GM12878 (cell line): ENCODE data around the gene TRIB2. TPM values are rescaled to one million over a fixed set of nuclear protein-coding genes. Genes with fewer than 3 reads are reported as not detected.

Experiments used
- ATAC-seq: fragments of 200-7000 bp; cut with Tn5 transposase; 3 replicates; pipeline ENCODE4 v1.9.1; 2020; ENCODE audit warnings: mild to moderate bottlenecking, moderate library complexity
- BruUV-seq: library from RNA; stranded (reverse); fragments of 400-500 nt; replicated peaks from 2 replicates; lab custom pipeline; 2021; lab: Mats Ljungman, UMichigan
- CTCF ChIA-PET: fragments of 300-600 bp; sonication (Branson Sonifier 250); formaldehyde crosslinking; extraction: SDS; loops from one replicate; lab custom pipeline; 2021; ENCODE audit warnings: inconsistent platforms; lab: Yijun Ruan, JAX
- POLR2A ChIA-PET: fragments of 350-600 bp; formaldehyde crosslinking; extraction: SDS; loops from one replicate; lab custom pipeline; 2021; ENCODE audit warnings: inconsistent platforms; lab: Charles Lee
- RAD21 ChIA-PET: fragments of 300-600 bp; sonication (Branson Sonifier 250); formaldehyde crosslinking; loops from one replicate; lab custom pipeline; 2023; ENCODE audit warnings: antibody characterized with exemption; ENCODE audit not compliant: unreplicated experiment; lab: Charles Lee
- SMC1A ChIA-PET: fragments of 300-600 bp; sonication (Branson Sonifier 250); formaldehyde crosslinking; loops from one replicate; lab custom pipeline; 2023; ENCODE audit not compliant: unreplicated experiment, uncharacterized antibody; lab: Charles Lee
- DNase-seq: peaks from one replicate; pipeline ENCODE4 v3.0.0-alpha.2; 2011; ENCODE audit warnings: low read depth, low spot score
- FAIRE-seq: peaks from 3 replicates; lab custom pipeline; 2011; peaks lifted over from hg19 to GRCh38; lab: Jason Lieb, UNC
- H2AFZ ChIP-seq: 2 replicates; pipeline ENCODE4 v1.6.0; 2011; ENCODE audit warnings: low read depth, low read length, control low read depth; ENCODE audit not compliant: control insufficient read depth
- H3K27ac ChIP-seq: 2 replicates; pipeline ENCODE4 v1.5.1; 2011; ENCODE audit warnings: control low read depth; ENCODE audit not compliant: control insufficient read depth, insufficient read depth
- H3K27me3 ChIP-seq, 2 experiments: replicated peaks in 1 of 2; 2 replicates each; pipeline versions ENCODE4 v1.6.0 to v1.6.1; 2011; ENCODE audit warnings: low read length in 1 of 2; ENCODE audit not compliant: control insufficient read depth in 2 of 2, insufficient read depth in 2 of 2
- H3K36me3 ChIP-seq, 2 experiments: 2 replicates each; pipeline ENCODE4 v1.5.1; 2011; ENCODE audit warnings: low read length in 1 of 2; ENCODE audit not compliant: control insufficient read depth in 2 of 2, insufficient read depth in 2 of 2
- H3K4me1 ChIP-seq: 2 replicates; pipeline ENCODE4 v1.6.1; 2011; ENCODE audit warnings: mild to moderate bottlenecking, low read length, moderate library complexity, mixed read lengths; ENCODE audit not compliant: control insufficient read depth, insufficient read depth
- H3K4me2 ChIP-seq: 2 replicates; pipeline ENCODE4 v1.6.0; 2011; ENCODE audit warnings: control low read depth; ENCODE audit not compliant: control insufficient read depth, insufficient read depth
- H3K4me3 ChIP-seq: fragments of 200-600 bp; sonication (generic); 2 replicates; pipeline ENCODE4 v1.5.1; 2016
- H3K79me2 ChIP-seq: 2 replicates; pipeline ENCODE4 v1.6.0; 2011; ENCODE audit warnings: low read length; ENCODE audit not compliant: control insufficient read depth, insufficient read depth
- H3K9ac ChIP-seq: 2 replicates; pipeline ENCODE4 v1.8.0; 2011; ENCODE audit warnings: low read length, control low read depth, mixed read lengths; ENCODE audit not compliant: control insufficient read depth, insufficient read depth
- H3K9me3 ChIP-seq: replicated peaks from 3 replicates; pipeline ENCODE4 v1.5.1; 2011; ENCODE audit warnings: mild to moderate bottlenecking, low read length; ENCODE audit not compliant: control insufficient read depth, insufficient read depth
- H4K20me1 ChIP-seq: 2 replicates; pipeline ENCODE4 v1.6.0; 2011; ENCODE audit not compliant: control insufficient read depth, insufficient read depth
- E2F8 ChIP-seq: fragments of 450-650 bp; IDR thresholded peaks from 2 replicates; pipeline ENCODE4 v1.6.1; 2018; ENCODE audit warnings: mild to moderate bottlenecking, low read depth, moderate library complexity; ENCODE audit not compliant: partially characterized antibody
- EZH2 ChIP-seq: IDR thresholded peaks from 2 replicates; pipeline ENCODE4 v1.6.1; 2012; ENCODE audit warnings: low read depth, mild to moderate bottlenecking, control low read depth, inconsistent platforms, low read length, borderline replicate concordance; ENCODE audit not compliant: control insufficient read depth
- IRF4 ChIP-seq: IDR thresholded peaks from 2 replicates; pipeline ENCODE4 v1.6.1; 2011; ENCODE audit warnings: low read depth, low read length
- MEF2B ChIP-seq: fragments of 450-650 bp; IDR thresholded peaks from 2 replicates; pipeline ENCODE4 v1.6.1; 2018; ENCODE audit warnings: mild to moderate bottlenecking, moderate library complexity; ENCODE audit not compliant: partially characterized antibody, poor library complexity, severe bottlenecking
- NFXL1 ChIP-seq: fragments of 450-650 bp; IDR thresholded peaks from 2 replicates; pipeline ENCODE4 v1.6.1; 2017; ENCODE audit warnings: antibody characterized with exemption, mild to moderate bottlenecking, borderline replicate concordance
- PKNOX1 ChIP-seq: fragments of 450-650 bp; IDR thresholded peaks from 2 replicates; pipeline ENCODE4 v1.6.1; 2016; ENCODE audit warnings: mild to moderate bottlenecking
- PRDM15 ChIP-seq: fragments of 450-650 bp; formaldehyde crosslinking; IDR thresholded peaks from 2 replicates; pipeline ENCODE4 v1.4.0; 2020; ENCODE audit warnings: mild to moderate bottlenecking, moderate library complexity
- RCOR1 ChIP-seq: conservative IDR thresholded peaks from 2 replicates; pipeline ENCODE4 v1.6.1; 2012; ENCODE audit warnings: low read depth, low read length, improper control_type of control experiment
- TBL1XR1 ChIP-seq: IDR thresholded peaks from 2 replicates; pipeline ENCODE4 v1.6.1; 2012; ENCODE audit warnings: low read depth, low read length, improper control_type of control experiment
- WGBS: methylation state at CpG from one replicate; pipeline ENCODE4 v1.1.6; 2016; ENCODE audit warnings: low lambda C conversion rate; ENCODE audit not compliant: insufficient replicate concordance, insufficient coverage; ENCODE audit errors: missing lambda C conversion rate; 5-methylcytosine and 5-hydroxymethylcytosine counted together
- in situ Hi-C: fragments of 300-500 bp; cut with MboI; formaldehyde crosslinking; loops from 9 replicates; pipeline ENCODE4 v1.14.3; 2018; ENCODE audit warnings: mixed read lengths
- intact Hi-C: fragments of 100-400 bp; cut with micrococcal nuclease; formaldehyde crosslinking; loops from one replicate; pipeline ENCODE4 v1.14.2; 2022; ENCODE audit not compliant: unreplicated experiment
- polyA plus RNA-seq, 11 experiments: library from polyadenylated mRNA; depleted of rRNA in 4 of 11; unstranded in 6 of 11; stranded (reverse) in 5 of 11; fragments of >200 nt; fragmentation: Nextera tagmentation in 4 of 11; fragmentation: Illumina TruSeq in 1 of 11; extraction: Ambion mirVana in 4 of 11; extraction: Trizol in 1 of 11; gene quantifications; 1 replicate in 1 of 11; 2 replicates in 10 of 11; pipeline versions ENCODE4 v1.2.1 to v1.2.3, GENCODE V29; 2011 to 2016; ENCODE audit warnings: inconsistent platforms in 2 of 11, missing spikeins in 2 of 11, low read depth in 1 of 11
- total RNA-seq, 4 experiments: library from RNA; depleted of rRNA in 3 of 4; stranded (reverse); fragments of >200 nt in 3 of 4; fragmentation: Illumina TruSeq in 1 of 4; extraction: Trizol in 1 of 4; gene quantifications; 2 replicates each; pipeline versions ENCODE4 v1.2.1 to v1.2.3, GENCODE V29; 2013 to 2021

TRIB2 gene
- total and polyA plus RNA-seq, 10 of the 15 experiments (the other 5 are each of a cell fraction or from before 2014, with no cell fraction given): 1.6 to 9.2 (median 5.2) TPM

GRCh38 chr2:12702168-12703121, 14.3 kb upstream of the TRIB2 start:
- in situ Hi-C loops (no loop called here), intact Hi-C loops (no loop called here)
- ChIA-PET CTCF (no interaction called here), POLR2A (no interaction called here), RAD21 (no interaction called here), SMC1A (interaction anchor here (0.6 to 1.3 kb wide), 6 partner anchors 9 to 136 kb away, joined by 3 to 5 read pairs (median 3); no protein-coding TSS in a partner anchor)
- Histone ChIP-seq H3K9ac (no peak overlapping the region), H3K27me3 (no peaks in the 10 kb centered on the region), H3K27ac (no peak overlapping the region), H3K36me3 (no peaks in the 10 kb centered on the region), H3K4me3 (no peak overlapping the region), H4K20me1 (no peaks in the 10 kb centered on the region), H3K79me2 (no peaks in the 10 kb centered on the region), H3K4me2 (no peak overlapping the region), H3K9me3 (peaks cover 2% of the 10 kb centered on the region; the same call in 1 of the 3 replicates), H3K4me1 (no peaks in the 10 kb centered on the region), H2AFZ (no peak overlapping the region)
- FAIRE-seq (no peak), ATAC-seq (no peak), DNase-seq (no peak)
- no peak for TF ChIP-seq EZH2
- TF ChIP-seq E2F8: no peak
- TF ChIP-seq PRDM15 (CRISPR knock-in tag): no peak
- no peak for TF ChIP-seq MEF2B
- TF ChIP-seq RCOR1: no peak
- TF ChIP-seq IRF4: no peak
- no peak for TF ChIP-seq TBL1XR1
- TF ChIP-seq PKNOX1: no peak
- TF ChIP-seq NFXL1: no peak
- no TSS peak for BruUV-seq
- WGBS: 47% methylated on average over 7 of the region's 7 CpGs
